K562 (cell line): Measurements from ENCODE around the gene RAP1GDS1. TPM values are rescaled to one million over a fixed set of nuclear protein-coding genes. Genes with fewer than 3 reads are reported as not detected.

Experiments used
- ATAC-seq: fragments of 200-7000 bp; cut with Tn5 transposase; 3 replicates; pipeline ENCODE4 v1.9.1; 2020; ENCODE audit warnings: moderate library complexity
- BruUV-seq: library from RNA; stranded (reverse); fragments of 400-500 nt; replicated peaks from 2 replicates; lab custom pipeline; 2021; lab: Mats Ljungman, UMichigan
- CTCF ChIA-PET: fragments of 300-600 bp; formaldehyde crosslinking; extraction: SDS; loops from one replicate; lab custom pipeline; 2021; ENCODE audit warnings: low intra/inter-chr PET ratio; lab: Yijun Ruan, JAX
- POLR2A ChIA-PET: fragments of 300-600, 350-650 bp; sonication (Branson Sonifier 250); formaldehyde crosslinking; extraction: SDS; loops from one replicate; lab custom pipeline; 2021; ENCODE audit warnings: antibody characterized with exemption, inconsistent platforms; lab: Yijun Ruan, JAX
- DNase-seq, 4 experiments: peaks; one replicate each; pipeline versions ENCODE4 v3.0.0 to v3.0.0-alpha.2; 2011 to 2018; ENCODE audit warnings: low spot score in 3 of 4, mixed read lengths in 3 of 4; ENCODE audit errors: extremely low read depth in 1 of 4
- FAIRE-seq: peaks from 2 replicates; lab custom pipeline; 2011; peaks lifted over from hg19 to GRCh38; lab: Jason Lieb, UNC
- H2AFZ ChIP-seq: 2 replicates; pipeline ENCODE4 v1.6.0; 2011; ENCODE audit warnings: low read depth, low read length, control low read depth, inconsistent platforms
- H3K27ac ChIP-seq: fragments of 200-600 bp; 3 replicates; pipeline ENCODE4 v1.8.0; 2011; ENCODE audit warnings: low read depth, mild to moderate bottlenecking, control low read depth, inconsistent platforms, low read length, moderate library complexity, mixed read lengths; ENCODE audit errors: extremely low read depth
- H3K27me3 ChIP-seq, 2 experiments: fragments of 300-600 bp in 1 of 2; 2 replicates in 1 of 2; 3 replicates in 1 of 2; pipeline versions ENCODE4 v1.6.0 to v1.8.0; 2011; ENCODE audit warnings: inconsistent platforms in 2 of 2, low read length in 2 of 2, mild to moderate bottlenecking in 1 of 2, mixed read lengths in 1 of 2, moderate library complexity in 1 of 2; ENCODE audit not compliant: control insufficient read depth in 2 of 2, insufficient read depth in 2 of 2
- H3K36me3 ChIP-seq: fragments of 300-600 bp; 3 replicates; pipeline ENCODE4 v1.8.0; 2011; ENCODE audit warnings: mild to moderate bottlenecking, low read length, inconsistent platforms; ENCODE audit not compliant: control insufficient read depth, insufficient read depth
- H3K4me1 ChIP-seq, 2 experiments: fragments of 200-600 bp in 1 of 2; replicated peaks in 1 of 2; 2 replicates in 1 of 2; 3 replicates in 1 of 2; pipeline versions ENCODE4 v1.5.1 to v1.8.0; 2011; ENCODE audit warnings: inconsistent platforms in 2 of 2, low read length in 2 of 2, mild to moderate bottlenecking in 1 of 2, mixed read lengths in 1 of 2, moderate library complexity in 1 of 2; ENCODE audit not compliant: control insufficient read depth in 2 of 2, insufficient read depth in 2 of 2
- H3K4me2 ChIP-seq: 2 replicates; pipeline ENCODE4 v1.6.1; 2011; ENCODE audit warnings: low read length, control low read depth, inconsistent platforms, mixed read lengths; ENCODE audit not compliant: insufficient read depth
- H3K4me3 ChIP-seq: fragments of 200-600 bp; sonication (generic), shearing (Covaris generic); 2 replicates; pipeline ENCODE4 v1.5.1; 2016; ENCODE audit warnings: control low read depth, inconsistent platforms
- H3K79me2 ChIP-seq: fragments of 200-600 bp; 3 replicates; pipeline ENCODE4 v1.8.0; 2011; ENCODE audit warnings: low read length, inconsistent platforms; ENCODE audit not compliant: control insufficient read depth, insufficient read depth
- H3K9ac ChIP-seq, 2 experiments: 2 replicates each; pipeline versions ENCODE4 v1.6.0 to v1.6.1; 2011; ENCODE audit warnings: low read depth in 2 of 2, low read length in 2 of 2, control low read depth in 1 of 2, inconsistent platforms in 1 of 2, mild to moderate bottlenecking in 1 of 2, mixed read lengths in 1 of 2; ENCODE audit not compliant: insufficient read depth in 1 of 2
- H3K9me1 ChIP-seq: one replicate; pipeline ENCODE4 v1.6.0; 2011; ENCODE audit warnings: inconsistent platforms, mild to moderate bottlenecking, low read length, moderate library complexity; ENCODE audit not compliant: control insufficient read depth, insufficient read depth
- H3K9me3 ChIP-seq: replicated peaks from 2 replicates; pipeline ENCODE4 v1.5.1; 2011; ENCODE audit warnings: low read depth, low read length, inconsistent platforms; ENCODE audit not compliant: control insufficient read depth, insufficient read depth
- H4K20me1 ChIP-seq: replicated peaks from 2 replicates; pipeline ENCODE4 v1.6.1; 2011; ENCODE audit warnings: low read length, inconsistent platforms, mixed read lengths; ENCODE audit not compliant: control insufficient read depth, insufficient read depth
- ELF1 ChIP-seq: fragments of 200-800 bp; sonication (Bioruptor generic); IDR thresholded peaks from 2 replicates; pipeline ENCODE4 v1.6.1; 2016; ENCODE audit warnings: missing genetic modification characterization, missing compliant biosample characterization
- MXI1 ChIP-seq: IDR thresholded peaks from 2 replicates; pipeline ENCODE4 v1.6.1; 2011; ENCODE audit warnings: low read depth, mild to moderate bottlenecking, improper control_type of control experiment, low read length
- RBM39 ChIP-seq: fragments of 200-400 bp; formaldehyde crosslinking; optimal IDR thresholded peaks from 2 replicates; pipeline ENCODE3; 2018; ENCODE audit warnings: low read depth, low read length
- SNIP1 ChIP-seq: fragments of 450-650 bp; IDR thresholded peaks from 2 replicates; pipeline ENCODE4 v1.7.1; 2017; ENCODE audit warnings: low read depth, mild to moderate bottlenecking
- ZBTB34 ChIP-seq: fragments of 250-450 bp; sonication (Bioruptor Pico); IDR thresholded peaks from 2 replicates; pipeline ENCODE4 v1.8.0; 2021; ENCODE audit warnings: mild to moderate bottlenecking, moderate library complexity
- ZNF316 ChIP-seq: fragments of 450-650 bp; IDR thresholded peaks from 2 replicates; pipeline ENCODE4 v1.6.1; 2016
- WGBS: fragments of 100-300 bp; shearing (Covaris generic); methylation state at CpG from one replicate; pipeline ENCODE4 v1.1.6; 2016; ENCODE audit warnings: low coverage, mixed read lengths; ENCODE audit not compliant: insufficient coverage; ENCODE audit errors: missing lambda C conversion rate; 5-methylcytosine and 5-hydroxymethylcytosine counted together
- in situ Hi-C: fragments of 300-500 bp; cut with MboI; formaldehyde crosslinking; loops from 4 replicates; pipeline ENCODE4 v1.15.0; 2018; ENCODE audit warnings: inconsistent platforms, mixed read lengths
- intact Hi-C: fragments of 100-400 bp; cut with micrococcal nuclease; formaldehyde crosslinking; loops from 2 replicates; pipeline ENCODE4 v1.14.2; 2022
- polyA plus RNA-seq, 8 experiments: library from polyadenylated mRNA; depleted of rRNA in 4 of 8; stranded (reverse) in 5 of 8; unstranded in 3 of 8; fragments of >200 nt; fragmentation: Nextera tagmentation in 2 of 8; fragmentation: Illumina TruSeq in 1 of 8; extraction: Ambion mirVana in 2 of 8; extraction: Trizol in 1 of 8; gene quantifications; 2 replicates each; pipeline versions ENCODE4 v1.2.1 to v1.2.3, GENCODE V29; 2011 to 2014; ENCODE audit warnings: inconsistent platforms in 1 of 8, missing spikeins in 1 of 8
- total RNA-seq, 7 experiments: library from RNA; depleted of rRNA in 6 of 7; stranded (reverse); fragments of >200 nt in 6 of 7; fragmentation: Illumina TruSeq in 2 of 7; extraction: Trizol in 2 of 7; gene quantifications; 2 replicates each; pipeline versions ENCODE4 v1.2.1 to v1.2.3, GENCODE V29; 2011 to 2021; ENCODE audit warnings: low replicate concordance in 1 of 7

The RAP1GDS1 gene
- total and polyA plus RNA-seq, 9 of the 15 experiments (the other 6 are each of a cell fraction or from before 2014, with no cell fraction given), result 27.2 to 55.6 (median 31.5) TPM

- intact Hi-C loops, result no loop called here
- POLR2A ChIA-PET, result no interaction called here
- in situ Hi-C loops, result no loop called here
Measured at GRCh38 chr4:98327694-98328093, 66.5 kb downstream of the RAP1GDS1 start.

More at GRCh38 chr4:98327694-98328093, 66.5 kb downstream of the RAP1GDS1 start:
- no peaks in the 10 kb centered on the region for H3K79me2 ChIP-seq
- no peaks in the 10 kb centered on the region for H4K20me1 ChIP-seq
- H3K27ac ChIP-seq, result no peak overlapping the region
- no peak overlapping the region for H3K4me3 ChIP-seq
- no peak overlapping the region for H2AFZ ChIP-seq
- FAIRE-seq (no peak), ATAC-seq (no peak), DNase-seq (no peak)
- H3K36me3 ChIP-seq, result no peaks in the 10 kb centered on the region
- no TSS peak for BruUV-seq
- H3K9ac ChIP-seq, result no peak overlapping the region
- H3K9me1 ChIP-seq, result no peaks in the 10 kb centered on the region
- peak; percentile 40; the same call in 1 of the 2 replicates for TF ChIP-seq ZNF316
- no peak for TF ChIP-seq RBM39
- TF ChIP-seq SNIP1, result no peak
- no peak for TF ChIP-seq ZBTB34 (CRISPR knock-in tag)
- no peak for TF ChIP-seq ELF1 (tag)
- no peak for TF ChIP-seq MXI1
- H3K9me3 ChIP-seq, result no peaks in the 10 kb centered on the region
- no peak overlapping the region for H3K4me2 ChIP-seq
- 94% methylated on average over 1 of the region's 1 CpG for WGBS
- H3K27me3 ChIP-seq, result no peaks in the 10 kb centered on the region
- CTCF ChIA-PET, result no interaction called here
- no peaks in the 10 kb centered on the region for H3K4me1 ChIP-seq
